ENCODE measurements around the gene ARHGAP15. TPM values are rescaled to one million over a fixed set of nuclear protein-coding genes. Genes with fewer than 3 reads are reported as not detected.

ARHGAP15 gene
- total and polyA plus RNA-seq, 9 donors = 1.5 to 10.0 (median 2.6) TPM

DNA sequence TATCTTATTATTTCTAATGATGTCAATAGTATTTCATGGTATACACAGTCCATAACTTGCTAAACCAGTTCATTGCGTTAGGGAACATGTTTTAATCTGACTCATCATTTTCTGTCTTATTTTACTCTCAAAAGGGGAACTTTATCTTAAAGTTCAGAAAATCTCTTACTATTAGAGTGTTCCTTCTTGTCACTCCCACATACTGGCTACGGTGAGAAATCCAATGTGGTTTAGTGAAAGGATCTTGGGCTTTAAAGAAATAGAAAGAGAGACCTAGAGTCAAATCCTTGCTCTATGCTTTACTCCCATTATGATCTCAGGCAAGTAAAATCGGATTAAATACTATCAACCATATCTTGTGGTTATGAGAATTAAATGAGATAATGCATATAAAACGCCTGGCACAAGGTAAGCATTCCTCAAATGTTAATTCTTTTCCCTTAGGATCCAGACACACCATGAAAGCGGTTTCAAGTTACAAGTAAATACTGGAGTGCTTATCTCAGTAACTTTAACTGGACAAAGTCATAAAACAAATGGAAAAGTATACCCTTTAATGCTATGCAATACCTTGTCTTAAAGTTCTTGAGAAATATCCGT lies 576.0 kb downstream of the ARHGAP15 start:
- intact Hi-C loops (cut with DNase I) = no loop called here
- no peak for DNase-seq
- TF ChIP-seq, protein P1, sequence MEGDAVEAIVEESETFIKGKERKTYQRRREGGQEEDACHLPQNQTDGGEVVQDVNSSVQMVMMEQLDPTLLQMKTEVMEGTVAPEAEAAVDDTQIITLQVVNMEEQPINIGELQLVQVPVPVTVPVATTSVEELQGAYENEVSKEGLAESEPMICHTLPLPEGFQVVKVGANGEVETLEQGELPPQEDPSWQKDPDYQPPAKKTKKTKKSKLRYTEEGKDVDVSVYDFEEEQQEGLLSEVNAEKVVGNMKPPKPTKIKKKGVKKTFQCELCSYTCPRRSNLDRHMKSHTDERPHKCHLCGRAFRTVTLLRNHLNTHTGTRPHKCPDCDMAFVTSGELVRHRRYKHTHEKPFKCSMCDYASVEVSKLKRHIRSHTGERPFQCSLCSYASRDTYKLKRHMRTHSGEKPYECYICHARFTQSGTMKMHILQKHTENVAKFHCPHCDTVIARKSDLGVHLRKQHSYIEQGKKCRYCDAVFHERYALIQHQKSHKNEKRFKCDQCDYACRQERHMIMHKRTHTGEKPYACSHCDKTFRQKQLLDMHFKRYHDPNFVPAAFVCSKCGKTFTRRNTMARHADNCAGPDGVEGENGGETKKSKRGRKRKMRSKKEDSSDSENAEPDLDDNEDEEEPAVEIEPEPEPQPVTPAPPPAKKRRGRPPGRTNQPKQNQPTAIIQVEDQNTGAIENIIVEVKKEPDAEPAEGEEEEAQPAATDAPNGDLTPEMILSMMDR (IDR thresholded peaks at IDR 0.05) = no peak
- TF ChIP-seq EP300 (IDR thresholded peaks at IDR 0.05) = no peak
- TF ChIP-seq POLR2A (IDR thresholded peaks at IDR 0.05) = no peak
- Histone ChIP-seq H3K4me3 (no peak overlapping the region), H3K27me3 (no peaks in the 10 kb centered on the region), H3K4me1 (ENCODE audit: insufficient read depth) (peaks cover 1% of the 10 kb centered on the region), H3K36me3 (no peaks in the 10 kb centered on the region), H3K27ac (no peak overlapping the region), H3K9me3 (no peaks in the 10 kb centered on the region)
- 45 to 47% (median 46%) methylated on average over 6 of the region's 6 CpGs for WGBS, 3 donors

DNA sequence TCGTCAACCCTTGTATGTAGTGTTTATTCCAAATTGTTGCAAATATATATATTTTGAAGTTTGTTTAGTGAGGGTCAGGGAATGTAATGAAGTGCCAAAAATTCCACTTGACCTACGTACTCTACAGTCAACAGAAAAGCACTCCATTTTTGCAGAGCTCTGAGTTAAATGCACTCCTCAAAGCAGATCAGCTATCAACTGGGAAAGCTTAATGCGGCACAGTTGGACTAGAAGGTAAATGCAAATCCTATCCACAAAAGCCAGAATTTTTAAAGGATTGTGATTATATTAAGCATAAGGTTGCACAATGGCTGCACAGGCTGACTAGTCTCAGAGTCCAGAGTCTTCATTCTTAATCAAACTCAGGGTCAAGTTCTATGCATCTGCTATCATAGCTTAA lies 577.1 kb downstream of the ARHGAP15 start:
- Histone ChIP-seq H3K36me3 (no peaks in the 10 kb centered on the region), H3K27ac (no peak overlapping the region), H3K27me3 (no peaks in the 10 kb centered on the region), H3K4me1 (ENCODE audit: insufficient read depth) (peaks cover 1% of the 10 kb centered on the region), H3K4me3 (no peak overlapping the region), H3K9me3 (no peaks in the 10 kb centered on the region)
- 67 to 86% (median 81%) methylated on average over 3 of the region's 3 CpGs for WGBS, 3 donors
- intact Hi-C loops (cut with DNase I) = no loop called here
- no peak for TF ChIP-seq POLR2A (IDR thresholded peaks at IDR 0.05)
- TF ChIP-seq EP300 (IDR thresholded peaks at IDR 0.05) = no peak
- TF ChIP-seq, protein P1 (IDR thresholded peaks at IDR 0.05) = no peak
- DNase-seq = no peak

DNA sequence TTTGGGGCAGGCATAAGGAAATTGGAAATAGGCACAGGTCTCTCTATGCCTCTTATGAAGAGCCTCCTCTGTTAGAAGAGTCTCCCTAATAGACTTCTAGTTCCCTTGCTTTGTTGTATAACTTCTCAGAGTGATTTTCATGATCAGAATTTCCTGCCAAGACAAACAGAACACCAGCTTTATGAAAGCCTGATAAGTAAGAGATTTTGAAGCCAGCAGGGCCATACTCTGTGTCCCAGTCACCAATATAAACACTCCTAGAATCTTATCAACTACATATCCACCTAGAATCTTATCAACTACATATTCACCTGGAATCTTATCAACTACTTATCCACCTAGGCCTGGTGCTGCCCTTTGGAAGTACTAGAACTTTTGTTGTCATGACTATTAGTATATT lies 579.5 kb downstream of the ARHGAP15 start:
- DNase-seq = no peak
- Histone ChIP-seq H3K4me1 (ENCODE audit: insufficient read depth) (peaks cover 1% of the 10 kb centered on the region), H3K9me3 (no peaks in the 10 kb centered on the region), H3K36me3 (no peaks in the 10 kb centered on the region), H3K4me3 (no peak overlapping the region), H3K27me3 (no peaks in the 10 kb centered on the region), H3K27ac (no peak overlapping the region)
- intact Hi-C loops (cut with DNase I) = no loop called here
- TF ChIP-seq POLR2A (IDR thresholded peaks at IDR 0.05) (no peak), EP300 (IDR thresholded peaks at IDR 0.05) (no peak)
- TF ChIP-seq, protein P1 (IDR thresholded peaks at IDR 0.05) = no peak

DNA sequence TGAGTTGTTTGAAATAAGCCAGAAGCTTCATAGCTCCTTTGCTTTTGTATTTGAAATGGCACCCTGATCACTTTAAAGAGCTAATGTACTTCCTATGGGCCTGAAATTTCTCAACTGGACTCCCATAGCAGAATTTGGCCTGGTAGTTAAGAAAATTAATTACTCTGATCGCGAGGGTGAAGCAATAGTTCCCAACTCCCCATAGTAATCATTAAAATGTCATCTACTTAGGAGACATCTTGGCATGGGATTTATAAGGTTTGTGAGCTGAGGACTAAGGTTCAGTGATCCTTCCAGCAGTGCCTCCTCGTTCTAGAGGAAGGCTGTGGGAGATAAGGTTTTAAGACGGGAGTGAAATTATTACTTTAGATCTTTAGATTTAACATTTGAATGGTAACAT lies 581.0 kb downstream of the ARHGAP15 start:
- Histone ChIP-seq H3K4me1 (ENCODE audit: insufficient read depth) (peaks cover 1% of the 10 kb centered on the region), H3K27ac (no peak overlapping the region), H3K27me3 (no peaks in the 10 kb centered on the region), H3K9me3 (no peaks in the 10 kb centered on the region), H3K36me3 (no peaks in the 10 kb centered on the region), H3K4me3 (no peak overlapping the region)
- no peak for DNase-seq
- intact Hi-C loops (cut with DNase I) = no loop called here
- WGBS, 3 donors = 82 to 90% (median 90%) methylated on average over 4 of the region's 4 CpGs
- no peak for TF ChIP-seq POLR2A (IDR thresholded peaks at IDR 0.05)
- TF ChIP-seq, protein P1 (IDR thresholded peaks at IDR 0.05) = no peak
- TF ChIP-seq EP300 (IDR thresholded peaks at IDR 0.05) = no peak
